ENCODE results near the gene CSH1. TPM values are rescaled to one million over a fixed set of nuclear protein-coding genes. Genes with fewer than 3 reads are reported as not detected.
"Not testable (repeated sequence)": the region's sequence is repeated elsewhere in the genome, so short reads cannot be mapped to it uniquely, and the experiment has no call there.

The CSH1 gene
- polyA plus RNA-seq, 1 donor = 2.7 TPM

DNA sequence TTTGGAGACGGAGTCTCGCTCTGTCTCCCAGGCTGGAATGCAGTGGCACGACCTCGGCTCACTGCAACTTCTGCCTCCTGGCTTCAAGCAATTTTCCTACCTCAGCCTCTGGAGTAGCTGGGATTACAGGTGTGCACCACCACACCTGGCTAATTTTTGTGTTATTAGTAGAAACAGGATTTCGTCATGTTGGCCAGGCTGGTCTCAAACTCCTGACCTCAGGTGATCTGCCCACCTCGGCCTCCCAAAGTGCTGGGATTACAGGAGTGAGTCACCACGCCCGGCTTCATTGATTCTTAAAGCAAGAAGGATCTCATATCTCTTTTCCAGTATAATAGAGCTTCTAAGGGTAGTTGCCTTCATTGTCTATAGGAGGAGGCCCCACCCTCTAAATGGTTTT lies 8.4 kb upstream of the CSH1 start:
- DNase-seq (ENCODE audit: low read depth) = not testable (repeated sequence)

GRCh38 chr17:63903787-63904201 lies 7.4 kb upstream of the CSH1 start:
- DNase-seq (ENCODE audit: low read depth) = not testable (repeated sequence)

- DNase-seq (ENCODE audit: low read depth) = not testable (repeated sequence)
These were observed 5.6 kb upstream of the CSH1 start for GRCh38 chr17:63901971-63902370.

GRCh38 chr17:63898899-63899798 lies 2.8 kb upstream of the CSH1 start:
- DNase-seq (ENCODE audit: low read depth) = not testable (repeated sequence)

GRCh38 chr17:63894821-63895220 lies 1.6 kb downstream of the CSH1 start:
- DNase-seq (ENCODE audit: low read depth) = not testable (repeated sequence)

DNA sequence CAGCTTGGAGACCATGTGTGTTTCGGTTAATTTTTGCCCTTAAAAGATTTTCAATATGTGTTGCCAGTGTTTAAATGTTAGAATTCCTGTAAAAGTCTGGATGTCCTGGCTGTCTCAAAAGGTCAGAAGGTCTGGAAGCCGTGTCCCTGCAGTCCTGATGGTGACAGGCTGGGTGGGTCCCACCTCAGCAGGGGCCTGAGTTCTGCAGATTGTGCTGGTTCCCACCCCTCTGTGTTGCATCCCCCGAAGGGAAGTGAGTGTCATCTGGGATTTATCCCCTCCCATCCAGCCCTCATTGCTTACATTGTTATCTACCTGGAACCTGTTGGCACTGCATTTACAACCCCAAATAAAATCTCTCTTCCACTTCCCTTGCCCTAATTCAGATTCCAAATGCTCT lies 2.4 kb downstream of the CSH1 start:
- not testable (repeated sequence) for DNase-seq (ENCODE audit: low read depth)

- DNase-seq (ENCODE audit: low read depth) = not testable (repeated sequence)
These were observed 3.9 kb downstream of the CSH1 start for GRCh38 chr17:63892316-63893037.

GRCh38 chr17:63889026-63889848 lies 7.1 kb downstream of the CSH1 start:
- DNase-seq (ENCODE audit: low read depth) = not testable (repeated sequence)

GRCh38 chr17:63885119-63885518 lies 11.3 kb downstream of the CSH1 start:
- not testable (repeated sequence) for DNase-seq (ENCODE audit: low read depth)

- not testable (repeated sequence) for DNase-seq (ENCODE audit: low read depth)
These were observed 13.7 kb downstream of the CSH1 start for GRCh38 chr17:63882626-63883126.

GRCh38 chr17:63881935-63882601 lies 14.3 kb downstream of the CSH1 start, which contains the start of gene GH2:
Gene GH2 (minus strand): TSS chr17:63881944. CDS start chr17:63881801, 143 bp downstream.
- no peak for DNase-seq (ENCODE audit: low read depth)

DNA sequence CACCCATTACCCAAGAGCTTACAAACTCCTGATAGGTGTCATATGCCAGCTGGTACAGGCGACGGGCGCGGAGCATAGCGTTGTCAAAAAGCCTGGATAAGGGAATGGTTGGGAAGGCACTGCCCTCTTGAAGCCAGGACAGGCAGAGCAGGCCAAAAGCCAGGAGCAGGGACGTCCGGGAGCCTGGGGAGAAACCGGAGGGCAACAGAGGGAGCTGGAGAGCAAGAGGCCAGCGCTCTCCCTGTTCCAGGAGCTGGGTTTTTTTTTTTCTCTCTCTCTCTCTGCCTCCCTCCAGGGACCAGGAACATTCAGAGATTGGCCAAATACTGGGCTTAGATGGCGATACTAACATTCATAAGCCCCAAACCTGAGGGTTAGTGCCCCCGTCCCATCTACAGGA lies 15.0 kb downstream of the CSH1 start:
- not testable (repeated sequence) for DNase-seq (ENCODE audit: low read depth)

DNA sequence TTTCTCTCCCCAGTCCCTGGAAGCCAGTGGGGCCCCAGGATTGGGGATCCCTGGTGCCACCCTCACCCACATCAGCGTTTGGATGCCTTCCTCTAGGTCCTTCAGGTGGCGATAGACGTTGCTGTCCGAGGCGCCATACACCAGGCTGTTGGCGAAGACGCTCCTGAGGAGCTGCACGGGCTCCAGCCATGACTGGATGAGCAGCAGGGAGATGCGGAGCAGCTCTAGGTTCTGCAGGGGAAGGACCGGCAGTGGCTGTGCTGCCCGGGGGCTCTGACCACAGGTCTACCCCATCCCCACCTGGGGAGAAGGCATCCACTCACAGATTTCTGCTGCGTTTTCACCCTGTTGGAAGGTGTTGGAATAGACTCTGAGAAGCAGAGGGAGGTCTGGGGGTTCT lies 15.7 kb downstream of the CSH1 start:
- no peak for DNase-seq (ENCODE audit: low read depth)

DNA sequence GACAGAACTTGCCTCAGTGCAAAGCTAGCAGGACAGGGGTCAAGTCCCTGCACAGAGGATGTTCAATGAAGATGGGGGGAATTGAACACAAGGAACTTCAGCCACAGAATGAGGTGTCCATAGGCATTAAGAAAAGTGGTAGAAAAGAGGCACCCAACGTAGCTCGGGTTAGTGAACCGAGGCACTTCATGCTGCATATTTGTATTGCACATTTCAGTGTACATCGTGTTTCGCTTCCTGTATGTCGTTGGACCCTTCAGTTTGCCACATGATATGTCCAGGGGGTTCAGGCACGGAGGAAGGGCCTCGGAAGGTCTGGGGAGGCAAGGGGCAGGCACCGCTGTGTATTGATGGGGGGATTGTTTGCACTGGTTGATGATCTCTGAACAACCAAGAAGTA lies 18.0 kb downstream of the CSH1 start:
- not testable (repeated sequence) for DNase-seq (ENCODE audit: low read depth)

GRCh38 chr17:63874693-63875092 lies 21.7 kb downstream of the CSH1 start:
- DNase-seq (ENCODE audit: low read depth) = not testable (repeated sequence)

- not testable (repeated sequence) for DNase-seq (ENCODE audit: low read depth)
These were observed 22.2 kb downstream of the CSH1 start for GRCh38 chr17:63874061-63874626.

GRCh38 chr17:63873577-63873976 lies 22.8 kb downstream of the CSH1 start, which contains the start of gene CSH2:
Gene CSH2 (minus strand): TSS chr17:63873677. CDS start chr17:63873614, 63 bp downstream.
- DNase-seq (ENCODE audit: low read depth) = not testable (repeated sequence)

DNA sequence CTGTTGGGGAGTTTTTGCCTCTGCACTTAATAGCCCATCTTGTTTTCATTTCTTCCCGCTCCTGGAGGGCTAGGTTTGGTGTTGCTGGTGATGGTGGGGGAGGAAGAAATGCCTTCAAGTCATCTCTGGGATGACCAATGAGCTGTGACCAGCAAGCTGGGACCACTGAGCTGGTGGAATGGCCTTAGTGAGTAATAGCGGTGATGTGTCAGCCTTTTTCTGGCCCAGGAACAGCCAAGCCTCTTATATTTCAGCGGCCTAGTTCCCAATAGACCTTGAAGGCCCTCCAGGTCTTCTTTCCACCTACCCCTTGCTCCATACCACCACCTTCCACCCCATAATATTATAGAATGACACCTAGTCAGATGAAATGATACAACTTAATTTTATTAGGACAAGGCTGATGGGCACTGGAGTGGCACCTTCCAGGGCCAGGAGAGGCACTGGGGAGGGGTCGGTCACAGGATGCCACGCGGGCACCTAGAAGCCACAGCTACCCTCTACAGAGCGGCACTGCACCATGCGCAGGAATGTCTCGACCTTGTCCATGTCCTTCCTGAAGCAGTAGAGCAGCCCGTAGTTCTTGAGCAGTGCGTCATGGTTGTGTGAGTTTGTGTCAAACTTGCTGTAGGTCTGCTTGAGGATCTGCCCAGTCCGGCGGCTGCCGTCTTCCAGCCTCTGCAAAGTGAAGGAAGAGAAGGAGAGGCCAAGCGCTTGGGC lies 24.6 kb downstream of the CSH1 start:
- not testable (repeated sequence) for DNase-seq (ENCODE audit: low read depth)

GRCh38 chr17:63870292-63870665 lies 26.1 kb downstream of the CSH1 start:
- not testable (repeated sequence) for DNase-seq (ENCODE audit: low read depth)
